ENCODE data around the gene PAX5.

The PAX5 gene

GRCh38 chr9:36867241-36867640 lies 166.8 kb downstream of the PAX5 start:
- no peak for DNase-seq (ENCODE audit: low spot score)

DNA sequence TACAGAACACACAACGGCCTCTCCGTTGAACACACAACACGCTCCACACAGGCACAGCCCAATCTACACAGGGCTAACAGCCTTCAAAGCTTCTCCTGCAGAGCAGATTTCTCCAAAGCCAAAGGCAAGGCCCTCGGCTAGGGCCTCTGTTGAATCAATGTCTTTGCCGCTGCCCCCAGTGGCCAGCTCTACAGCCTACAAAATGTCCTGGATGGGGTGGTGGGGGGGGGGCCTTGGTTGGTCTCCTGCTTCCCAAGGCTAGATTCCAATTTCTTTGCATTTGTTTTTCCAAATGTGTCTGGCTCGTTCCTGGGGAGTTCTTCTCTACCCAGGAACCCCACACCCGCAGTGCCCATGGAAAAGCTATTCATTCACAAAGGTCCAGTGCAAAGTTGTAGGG lies 167.2 kb downstream of the PAX5 start:
- TF ChIP-seq, protein P1, sequence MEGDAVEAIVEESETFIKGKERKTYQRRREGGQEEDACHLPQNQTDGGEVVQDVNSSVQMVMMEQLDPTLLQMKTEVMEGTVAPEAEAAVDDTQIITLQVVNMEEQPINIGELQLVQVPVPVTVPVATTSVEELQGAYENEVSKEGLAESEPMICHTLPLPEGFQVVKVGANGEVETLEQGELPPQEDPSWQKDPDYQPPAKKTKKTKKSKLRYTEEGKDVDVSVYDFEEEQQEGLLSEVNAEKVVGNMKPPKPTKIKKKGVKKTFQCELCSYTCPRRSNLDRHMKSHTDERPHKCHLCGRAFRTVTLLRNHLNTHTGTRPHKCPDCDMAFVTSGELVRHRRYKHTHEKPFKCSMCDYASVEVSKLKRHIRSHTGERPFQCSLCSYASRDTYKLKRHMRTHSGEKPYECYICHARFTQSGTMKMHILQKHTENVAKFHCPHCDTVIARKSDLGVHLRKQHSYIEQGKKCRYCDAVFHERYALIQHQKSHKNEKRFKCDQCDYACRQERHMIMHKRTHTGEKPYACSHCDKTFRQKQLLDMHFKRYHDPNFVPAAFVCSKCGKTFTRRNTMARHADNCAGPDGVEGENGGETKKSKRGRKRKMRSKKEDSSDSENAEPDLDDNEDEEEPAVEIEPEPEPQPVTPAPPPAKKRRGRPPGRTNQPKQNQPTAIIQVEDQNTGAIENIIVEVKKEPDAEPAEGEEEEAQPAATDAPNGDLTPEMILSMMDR (IDR thresholded peaks at IDR 0.05; ENCODE audit: extremely low read depth, missing control alignments), result no peak
- no peak for DNase-seq (ENCODE audit: low spot score)

More at GRCh38 chr9:36867241-36867640, 166.8 kb downstream of the PAX5 start:
- TF ChIP-seq, protein P1 (IDR thresholded peaks at IDR 0.05; ENCODE audit: extremely low read depth, missing control alignments), result no peak

- no peak for DNase-seq (ENCODE audit: low spot score)
- TF ChIP-seq, protein P1 (IDR thresholded peaks at IDR 0.05; ENCODE audit: extremely low read depth, missing control alignments), result no peak
These were observed 168.1 kb downstream of the PAX5 start for GRCh38 chr9:36865731-36866635.

- TF ChIP-seq, protein P1 (IDR thresholded peaks at IDR 0.05; ENCODE audit: extremely low read depth, missing control alignments), result no peak
- DNase-seq (ENCODE audit: low spot score), result no peak
These were observed 169.3 kb downstream of the PAX5 start for GRCh38 chr9:36864491-36865410.

DNA sequence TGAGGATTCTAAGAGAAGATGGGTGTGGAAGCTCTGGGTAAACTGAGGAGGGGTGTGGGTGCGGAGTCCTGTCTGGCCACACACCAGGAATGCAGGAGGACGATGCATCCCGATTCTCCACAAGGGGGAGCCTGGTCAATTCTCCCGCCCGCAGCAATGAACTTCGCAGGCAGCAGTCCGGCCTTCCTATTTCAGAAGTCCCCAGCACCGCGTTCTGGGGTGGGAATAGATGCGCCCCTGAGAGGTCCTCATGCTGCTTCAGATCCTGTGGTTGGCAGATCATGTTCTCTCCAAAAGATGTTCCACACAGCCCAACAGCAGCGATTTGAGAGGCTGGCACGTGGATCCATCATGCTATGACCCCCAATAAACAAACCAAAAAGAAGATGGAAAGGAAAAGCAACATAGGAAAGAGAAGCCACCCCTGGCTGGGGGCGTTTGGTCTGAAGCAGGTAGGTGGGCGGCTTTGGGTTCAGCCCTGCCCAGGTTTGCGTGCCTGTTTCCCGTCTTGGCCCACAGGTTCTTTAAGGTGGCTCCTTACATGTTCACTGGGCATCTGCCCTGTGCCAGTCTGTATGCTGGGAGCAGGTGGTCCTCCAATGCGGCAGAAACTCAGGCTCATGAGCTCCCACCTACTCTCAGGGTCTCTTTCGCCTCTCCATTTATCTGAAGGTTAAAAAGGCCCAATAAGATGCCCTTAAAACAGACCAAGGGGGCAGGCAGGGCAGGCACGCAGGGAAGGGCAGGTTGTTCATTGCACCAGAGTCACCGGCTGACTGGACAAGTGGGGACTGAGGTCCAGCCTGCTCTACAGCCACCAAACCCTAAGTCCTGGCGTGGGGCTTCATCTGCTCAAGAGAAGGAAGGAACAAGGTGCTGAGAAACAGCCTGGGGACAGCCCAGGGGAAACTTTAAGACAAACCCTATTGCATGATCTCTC lies 171.6 kb downstream of the PAX5 start:
- DNase-seq (ENCODE audit: low spot score), result no peak
- TF ChIP-seq, protein P1 (IDR thresholded peaks at IDR 0.05; ENCODE audit: extremely low read depth, missing control alignments), result no peak

DNA sequence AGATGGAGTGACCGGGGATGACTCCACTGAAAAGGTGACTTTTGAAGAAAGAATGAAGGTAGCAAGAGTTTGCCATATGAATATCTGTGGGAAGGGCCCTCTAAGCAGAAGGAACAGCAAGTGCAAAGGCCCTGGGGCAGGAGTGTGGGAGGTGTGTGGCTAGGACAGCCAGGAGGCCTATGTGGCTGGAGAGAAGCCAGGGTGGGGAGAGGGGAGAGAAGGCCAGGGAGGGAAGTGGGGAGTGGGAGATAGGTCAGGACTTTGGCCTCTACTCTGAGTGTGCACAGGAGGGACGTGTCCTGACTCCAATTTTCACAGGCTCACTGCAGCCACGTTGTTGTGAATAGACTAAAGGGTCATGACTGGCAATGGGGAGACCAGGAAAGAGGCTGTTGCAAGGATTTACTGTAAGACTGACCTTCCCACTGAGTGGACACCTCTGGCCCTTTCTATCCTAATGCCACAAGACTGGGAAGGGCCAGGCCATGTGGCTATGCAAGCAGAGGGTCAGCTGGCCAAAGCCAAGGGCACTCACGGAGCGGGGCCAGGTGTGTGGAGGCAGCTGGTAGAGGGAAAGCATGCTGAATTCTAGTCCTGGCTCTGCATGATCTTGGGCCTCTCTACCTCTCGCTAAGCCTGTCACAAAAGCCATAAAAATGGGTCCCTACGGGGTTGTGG lies 172.4 kb downstream of the PAX5 start:
- TF ChIP-seq, protein P1 (IDR thresholded peaks at IDR 0.05; ENCODE audit: extremely low read depth, missing control alignments), result no peak
- DNase-seq (ENCODE audit: low spot score), result no peak

Data from GM20000 (cell line).